Panc1 (cell line): Measurements from ENCODE around the gene KLF6. TPM values are rescaled to one million over a fixed set of nuclear protein-coding genes. Genes with fewer than 3 reads are reported as not detected.

Experiments
- ATAC-seq: fragments of 200-7000 bp; cut with Tn5 transposase; 2 replicates; pipeline ENCODE4 v1.9.1; 2020; ENCODE audit warnings: mild to moderate bottlenecking, moderate library complexity
- BruUV-seq: library from RNA; stranded (reverse); fragments of 400-500 nt; replicated peaks from 2 replicates; lab custom pipeline; 2021; lab: Mats Ljungman, UMichigan
- CTCF ChIA-PET: fragments of 300-600 bp; sonication (Branson Sonifier 250); formaldehyde crosslinking; loops from one replicate; lab custom pipeline; 2022; ENCODE audit warnings: antibody characterized with exemption; lab: Charles Lee
- POLR2A ChIA-PET: fragments of 300-600 bp; sonication (Branson Sonifier 250); formaldehyde crosslinking; loops from one replicate; lab custom pipeline; 2022; ENCODE audit warnings: antibody characterized with exemption; lab: Charles Lee
- DNase-seq: peaks from one replicate; pipeline ENCODE4 v3.0.0-alpha.2; 2010; ENCODE audit warnings: low read depth, low spot score
- H3K27ac ChIP-seq: 2 replicates; pipeline ENCODE4 v1.5.1; 2011; ENCODE audit warnings: mild to moderate bottlenecking, low read length, inconsistent platforms
- H3K27me3 ChIP-seq: fragments of 200-500 bp; sonication (Bioruptor generic); 2 replicates; pipeline ENCODE4 v1.6.0; 2014; ENCODE audit warnings: low read length, inconsistent platforms; ENCODE audit not compliant: control insufficient read depth, insufficient read depth
- H3K36me3 ChIP-seq: fragments of 200-500 bp; sonication (Bioruptor generic); 2 replicates; pipeline ENCODE4 v1.5.1; 2014; ENCODE audit warnings: inconsistent platforms, mild to moderate bottlenecking, low read length, moderate library complexity; ENCODE audit not compliant: control insufficient read depth, insufficient read depth
- H3K4me1 ChIP-seq: 2 replicates; pipeline ENCODE4 v1.5.1; 2011; ENCODE audit warnings: inconsistent platforms, mild to moderate bottlenecking, low read length, moderate library complexity; ENCODE audit not compliant: control insufficient read depth, insufficient read depth
- H3K4me3 ChIP-seq, 2 experiments: 2 replicates each; pipeline ENCODE4 v1.5.1; 2011 to 2012; ENCODE audit warnings: low read depth in 2 of 2, low read length in 2 of 2, mild to moderate bottlenecking in 2 of 2, inconsistent platforms in 1 of 2, moderate library complexity in 1 of 2
- H3K9me3 ChIP-seq: fragments of 200-500 bp; sonication (Bioruptor generic); 2 replicates; pipeline ENCODE4 v1.5.1; 2014; ENCODE audit warnings: low read depth, mild to moderate bottlenecking, inconsistent platforms, low read length, moderate library complexity; ENCODE audit not compliant: control insufficient read depth, insufficient read depth
- POLR2AphosphoS5 ChIP-seq: IDR thresholded peaks from 2 replicates; pipeline ENCODE4 v1.6.1; 2012; ENCODE audit warnings: mild to moderate bottlenecking, low read depth, low read length, moderate library complexity
- SIN3A ChIP-seq: IDR thresholded peaks from 2 replicates; pipeline ENCODE4 v1.6.1; 2012; ENCODE audit warnings: low read depth, mild to moderate bottlenecking, low read length, moderate library complexity, borderline replicate concordance; ENCODE audit not compliant: insufficient read depth
- TCF7L2 ChIP-seq: IDR thresholded peaks from 2 replicates; pipeline ENCODE4 v1.6.1; 2011; ENCODE audit warnings: mild to moderate bottlenecking, low read depth, low read length, inconsistent platforms
- in situ Hi-C: cut with HindIII; loops from 2 replicates; pipeline ENCODE4 v1.10.0; 2016; ENCODE audit warnings: low sequenced_read_pairs, low pct_unique_long_range_greater_than_20kb
- intact Hi-C: fragments of 100-400 bp; cut with micrococcal nuclease; formaldehyde crosslinking; loops from one replicate; pipeline ENCODE4 v1.10.0; 2022; ENCODE audit not compliant: unreplicated experiment
- total RNA-seq: library from RNA; stranded (reverse); gene quantifications from one replicate; pipeline ENCODE4 v1.2.1, GENCODE V29; 2021; ENCODE audit not compliant: unreplicated experiment
- TF ChIP-seq, protein P1 (sequence below), 2 experiments: IDR thresholded peaks; 2 replicates each; pipeline ENCODE4 v1.6.1; 2011 to 2012; ENCODE audit warnings: low read depth in 2 of 2, control low read depth in 1 of 2, low read length in 1 of 2, mild to moderate bottlenecking in 1 of 2, moderate library complexity in 1 of 2; ENCODE audit not compliant: insufficient read depth in 1 of 2
- TF ChIP-seq, protein P2 (sequence below): fragments of 450-650 bp; IDR thresholded peaks from 2 replicates; pipeline ENCODE4 v1.5.1; 2017; ENCODE audit warnings: mild to moderate bottlenecking

Gene KLF6
- total RNA-seq, 1 experiment from 2014 or later = 177 TPM

DNA sequence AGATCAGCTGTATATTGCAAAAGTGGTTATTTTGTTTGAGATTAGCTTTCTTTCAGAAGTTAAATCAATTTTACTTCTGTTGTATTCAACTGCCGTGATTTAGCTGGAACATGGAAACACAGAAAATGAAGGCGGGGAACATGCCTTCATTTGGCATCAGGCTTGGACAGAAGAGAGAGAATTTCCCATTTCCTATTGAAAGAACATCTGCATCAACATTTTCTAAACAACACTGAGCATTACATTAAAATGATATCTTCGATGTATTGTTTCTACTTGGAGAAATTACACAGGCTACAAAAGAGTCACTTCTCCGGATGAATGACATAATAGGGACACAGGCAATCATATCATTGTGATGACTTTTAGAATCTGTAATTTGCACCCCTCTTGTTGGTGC, 46.6 kb upstream of the KLF6 start:
- TF ChIP-seq, protein P1, sequence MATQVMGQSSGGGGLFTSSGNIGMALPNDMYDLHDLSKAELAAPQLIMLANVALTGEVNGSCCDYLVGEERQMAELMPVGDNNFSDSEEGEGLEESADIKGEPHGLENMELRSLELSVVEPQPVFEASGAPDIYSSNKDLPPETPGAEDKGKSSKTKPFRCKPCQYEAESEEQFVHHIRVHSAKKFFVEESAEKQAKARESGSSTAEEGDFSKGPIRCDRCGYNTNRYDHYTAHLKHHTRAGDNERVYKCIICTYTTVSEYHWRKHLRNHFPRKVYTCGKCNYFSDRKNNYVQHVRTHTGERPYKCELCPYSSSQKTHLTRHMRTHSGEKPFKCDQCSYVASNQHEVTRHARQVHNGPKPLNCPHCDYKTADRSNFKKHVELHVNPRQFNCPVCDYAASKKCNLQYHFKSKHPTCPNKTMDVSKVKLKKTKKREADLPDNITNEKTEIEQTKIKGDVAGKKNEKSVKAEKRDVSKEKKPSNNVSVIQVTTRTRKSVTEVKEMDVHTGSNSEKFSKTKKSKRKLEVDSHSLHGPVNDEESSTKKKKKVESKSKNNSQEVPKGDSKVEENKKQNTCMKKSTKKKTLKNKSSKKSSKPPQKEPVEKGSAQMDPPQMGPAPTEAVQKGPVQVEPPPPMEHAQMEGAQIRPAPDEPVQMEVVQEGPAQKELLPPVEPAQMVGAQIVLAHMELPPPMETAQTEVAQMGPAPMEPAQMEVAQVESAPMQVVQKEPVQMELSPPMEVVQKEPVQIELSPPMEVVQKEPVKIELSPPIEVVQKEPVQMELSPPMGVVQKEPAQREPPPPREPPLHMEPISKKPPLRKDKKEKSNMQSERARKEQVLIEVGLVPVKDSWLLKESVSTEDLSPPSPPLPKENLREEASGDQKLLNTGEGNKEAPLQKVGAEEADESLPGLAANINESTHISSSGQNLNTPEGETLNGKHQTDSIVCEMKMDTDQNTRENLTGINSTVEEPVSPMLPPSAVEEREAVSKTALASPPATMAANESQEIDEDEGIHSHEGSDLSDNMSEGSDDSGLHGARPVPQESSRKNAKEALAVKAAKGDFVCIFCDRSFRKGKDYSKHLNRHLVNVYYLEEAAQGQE (IDR thresholded peaks at IDR 0.05; ENCODE audit: insufficient read depth in 1 of 2, low read depth in 2 of 2, low read length in 1 of 2) = no peak
- TF ChIP-seq TCF7L2 (no peak), POLR2AphosphoS5 (no peak), SIN3A (no peak)
- TF ChIP-seq, protein P2, sequence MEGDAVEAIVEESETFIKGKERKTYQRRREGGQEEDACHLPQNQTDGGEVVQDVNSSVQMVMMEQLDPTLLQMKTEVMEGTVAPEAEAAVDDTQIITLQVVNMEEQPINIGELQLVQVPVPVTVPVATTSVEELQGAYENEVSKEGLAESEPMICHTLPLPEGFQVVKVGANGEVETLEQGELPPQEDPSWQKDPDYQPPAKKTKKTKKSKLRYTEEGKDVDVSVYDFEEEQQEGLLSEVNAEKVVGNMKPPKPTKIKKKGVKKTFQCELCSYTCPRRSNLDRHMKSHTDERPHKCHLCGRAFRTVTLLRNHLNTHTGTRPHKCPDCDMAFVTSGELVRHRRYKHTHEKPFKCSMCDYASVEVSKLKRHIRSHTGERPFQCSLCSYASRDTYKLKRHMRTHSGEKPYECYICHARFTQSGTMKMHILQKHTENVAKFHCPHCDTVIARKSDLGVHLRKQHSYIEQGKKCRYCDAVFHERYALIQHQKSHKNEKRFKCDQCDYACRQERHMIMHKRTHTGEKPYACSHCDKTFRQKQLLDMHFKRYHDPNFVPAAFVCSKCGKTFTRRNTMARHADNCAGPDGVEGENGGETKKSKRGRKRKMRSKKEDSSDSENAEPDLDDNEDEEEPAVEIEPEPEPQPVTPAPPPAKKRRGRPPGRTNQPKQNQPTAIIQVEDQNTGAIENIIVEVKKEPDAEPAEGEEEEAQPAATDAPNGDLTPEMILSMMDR = no peak
- POLR2A ChIA-PET = interaction anchor here (0.6 to 1.5 kb wide), 2 partner anchors 21 to 254 kb away, joined by 6 to 12 read pairs; no protein-coding TSS in a partner anchor
- Histone ChIP-seq H3K27me3 (no peaks in the 10 kb centered on the region), H3K9me3 (no peaks in the 10 kb centered on the region), H3K4me3 (no peak overlapping the region), H3K27ac (peak overlapping the region; percentile 99), H3K4me1 (peaks cover 61% of the 10 kb centered on the region), H3K36me3 (no peaks in the 10 kb centered on the region)
- DNase-seq (no peak), ATAC-seq (no peak)
- intact Hi-C loops = no loop called here
- no TSS peak for BruUV-seq
- in situ Hi-C loops = no loop called here
- CTCF ChIA-PET = no interaction called here

DNA sequence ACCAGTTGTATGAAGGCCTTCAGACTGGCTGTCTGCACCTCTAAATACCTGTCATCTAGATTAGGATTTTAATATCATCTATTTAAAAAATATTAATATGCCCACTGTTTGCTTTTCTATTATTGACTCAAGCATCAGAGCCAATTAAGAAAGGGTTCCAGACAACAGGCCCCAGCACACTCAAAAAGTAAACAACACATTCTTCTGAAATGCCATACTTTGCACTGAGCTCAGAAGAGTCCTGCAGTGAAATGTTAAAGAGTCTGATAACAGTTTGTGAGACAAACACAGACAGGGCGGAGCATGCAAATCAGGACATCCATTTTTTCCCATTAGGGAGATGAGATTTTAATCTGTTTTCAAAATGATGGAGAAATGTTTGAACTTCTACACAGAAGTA, 45.9 kb upstream of the KLF6 start:
- no peaks in the 10 kb centered on the region for H3K9me3 ChIP-seq
- peak overlapping the region; percentile 99 for H3K27ac ChIP-seq
- in situ Hi-C loops = no loop called here
- no peaks in the 10 kb centered on the region for H3K36me3 ChIP-seq
- BruUV-seq = no TSS peak
- H3K4me1 ChIP-seq = peaks cover 61% of the 10 kb centered on the region
- peak; percentile 72 for ATAC-seq
- POLR2A ChIA-PET = interaction anchor here (1.5 kb wide), 1 partner anchor 20 kb away, joined by 6 read pairs; no protein-coding TSS in a partner anchor
- CTCF ChIA-PET = interaction anchor here (0.6 kb wide), 1 partner anchor 647 kb away, joined by 3 read pairs; no protein-coding TSS in a partner anchor
- no peak overlapping the region for H3K4me3 ChIP-seq
- no peak for DNase-seq
- H3K27me3 ChIP-seq = no peaks in the 10 kb centered on the region
- TF ChIP-seq TCF7L2 = peak; percentile 57
- no peak for TF ChIP-seq SIN3A
- TF ChIP-seq POLR2AphosphoS5 = 0 out of 2 replicates have a peak, but pooled peaks have one; percentile 38
- TF ChIP-seq, protein P1 (IDR thresholded peaks at IDR 0.05; ENCODE audit: insufficient read depth in 1 of 2, low read depth in 2 of 2, low read length in 1 of 2) = 0 out of 4 replicates have a peak, but pooled peaks of 1 of the 2 experiments have one; percentile 11
- TF ChIP-seq, protein P2 = no peak
- intact Hi-C loops = no loop called here
